IMR-90 (cell line): ENCODE data around the gene PRKAG1. TPM values are rescaled to one million over a fixed set of nuclear protein-coding genes. Genes with fewer than 3 reads are reported as not detected.

ENCODE experiments used
- ATAC-seq: fragments of 200-7000 bp; cut with Tn5 transposase; 2 replicates; pipeline ENCODE4 v1.9.1; 2020; ENCODE audit warnings: low read depth, mild to moderate bottlenecking, moderate library complexity
- BruUV-seq: library from RNA; stranded (reverse); fragments of 400-500 nt; replicated peaks from 2 replicates; lab custom pipeline; 2021; lab: Mats Ljungman, UMichigan
- CTCF ChIA-PET: fragments of 300-600 bp; formaldehyde crosslinking; extraction: SDS; loops from one replicate; lab custom pipeline; 2021; ENCODE audit warnings: antibody characterized with exemption; lab: Yijun Ruan, JAX
- POLR2A ChIA-PET: fragments of 300-600 bp; sonication (Branson Sonifier 250); formaldehyde crosslinking; loops from one replicate; lab custom pipeline; 2022; ENCODE audit warnings: antibody characterized with exemption; ENCODE audit not compliant: unreplicated experiment; lab: Charles Lee
- DNase-seq: peaks from one replicate; pipeline ENCODE4 v3.0.0; 2013
- H2AFZ ChIP-seq: replicated peaks from 2 replicates; pipeline ENCODE3; 2013; ENCODE audit warnings: low read length, mild to moderate bottlenecking; ENCODE audit not compliant: poor library complexity
- H2AK5ac ChIP-seq: 2 replicates; pipeline ENCODE4 v1.6.1; 2013; ENCODE audit warnings: low read depth, low read length, inconsistent platforms
- H2AK9ac ChIP-seq: replicated peaks from 2 replicates; pipeline ENCODE3; 2013; ENCODE audit warnings: mild to moderate bottlenecking, low read depth, low read length, moderate library complexity; ENCODE audit not compliant: poor library complexity
- H2BK120ac ChIP-seq: 2 replicates; pipeline ENCODE4 v1.6.1; 2013; ENCODE audit warnings: low read depth, low read length, inconsistent platforms
- H2BK15ac ChIP-seq: 3 replicates; pipeline ENCODE4 v1.6.1; 2013; ENCODE audit warnings: low read depth, low read length, inconsistent platforms
- H2BK20ac ChIP-seq: 2 replicates; pipeline ENCODE4 v1.6.1; 2013; ENCODE audit warnings: low read depth, mild to moderate bottlenecking, inconsistent platforms, low read length, moderate library complexity
- H2BK5ac ChIP-seq: 2 replicates; pipeline ENCODE4 v1.6.1; 2013; ENCODE audit warnings: mild to moderate bottlenecking, low read depth, low read length, inconsistent platforms; ENCODE audit not compliant: poor library complexity, severe bottlenecking
- H3K14ac ChIP-seq: replicated peaks from 2 replicates; pipeline ENCODE4 v1.6.1; 2013; ENCODE audit warnings: low read depth, low read length, inconsistent platforms
- H3K18ac ChIP-seq: 2 replicates; pipeline ENCODE4 v1.6.1; 2013; ENCODE audit warnings: low read depth, low read length, control low read depth
- H3K23ac ChIP-seq: 2 replicates; pipeline ENCODE4 v1.6.1; 2013; ENCODE audit warnings: low read depth, low read length, inconsistent platforms
- H3K27ac ChIP-seq: 2 replicates; pipeline ENCODE4 v1.5.1; 2013; ENCODE audit warnings: mild to moderate bottlenecking, control low read depth, low read length; ENCODE audit not compliant: insufficient read depth
- H3K27me3 ChIP-seq: 2 replicates; pipeline ENCODE4 v1.6.1; 2013; ENCODE audit warnings: low read length; ENCODE audit not compliant: control insufficient read depth, insufficient read depth
- H3K36me3 ChIP-seq: 2 replicates; pipeline ENCODE4 v1.6.1; 2013; ENCODE audit warnings: low read length, mixed read lengths; ENCODE audit not compliant: control insufficient read depth, insufficient read depth
- H3K4ac ChIP-seq: 2 replicates; pipeline ENCODE4 v1.6.1; 2013; ENCODE audit warnings: low read depth, low read length, inconsistent platforms
- H3K4me1 ChIP-seq: 2 replicates; pipeline ENCODE4 v1.6.1; 2013; ENCODE audit warnings: low read length, mixed read lengths; ENCODE audit not compliant: control insufficient read depth, insufficient read depth
- H3K4me2 ChIP-seq: 2 replicates; pipeline ENCODE4 v1.6.1; 2013; ENCODE audit warnings: low read depth, mild to moderate bottlenecking, control low read depth, low read length, moderate library complexity
- H3K4me3 ChIP-seq: 2 replicates; pipeline ENCODE4 v1.5.1; 2013; ENCODE audit warnings: low read depth, mild to moderate bottlenecking, control low read depth, low read length, moderate library complexity; ENCODE audit not compliant: insufficient read depth
- H3K56ac ChIP-seq: 2 replicates; pipeline ENCODE4 v1.6.1; 2013; ENCODE audit warnings: low read length, inconsistent platforms; ENCODE audit not compliant: insufficient read depth; ENCODE audit errors: extremely low read depth
- H3K79me1 ChIP-seq, 2 experiments: 2 replicates each; pipeline ENCODE4 v1.6.1; 2013; ENCODE audit warnings: low read length in 2 of 2, inconsistent platforms in 1 of 2, low read depth in 1 of 2
- H3K9ac ChIP-seq: 2 replicates; pipeline ENCODE4 v1.6.1; 2013; ENCODE audit warnings: low read depth, low read length, control low read depth
- H3K9me1 ChIP-seq: 2 replicates; pipeline ENCODE4 v1.6.1; 2013; ENCODE audit warnings: low read length, inconsistent platforms; ENCODE audit not compliant: insufficient read depth
- H3K9me3 ChIP-seq: 2 replicates; pipeline ENCODE4 v1.6.1; 2013; ENCODE audit warnings: low read length; ENCODE audit not compliant: control insufficient read depth, insufficient read depth
- H4K20me1 ChIP-seq: 2 replicates; pipeline ENCODE4 v1.6.1; 2013; ENCODE audit warnings: low read length, inconsistent platforms; ENCODE audit not compliant: insufficient read depth
- H4K5ac ChIP-seq: 2 replicates; pipeline ENCODE4 v1.6.1; 2013; ENCODE audit warnings: mild to moderate bottlenecking, low read depth, low read length, control low read depth
- H4K8ac ChIP-seq, 2 experiments: 2 replicates each; pipeline ENCODE4 v1.6.1; 2013; ENCODE audit warnings: low read depth in 2 of 2, low read length in 2 of 2, control low read depth in 1 of 2, inconsistent platforms in 1 of 2
- H4K91ac ChIP-seq: 2 replicates; pipeline ENCODE4 v1.6.1; 2013; ENCODE audit warnings: low read depth, low read length, inconsistent platforms; ENCODE audit not compliant: insufficient read depth
- BHLHE40 ChIP-seq: fragments of 150-350 bp; IDR thresholded peaks from 2 replicates; pipeline ENCODE4 v1.6.1; 2016; ENCODE audit warnings: mild to moderate bottlenecking, low read depth, low read length
- CEBPB ChIP-seq: IDR thresholded peaks from 2 replicates; pipeline ENCODE4 v1.6.1; 2012; ENCODE audit warnings: low read depth, low read length, improper control_type of control experiment
- CHD1 ChIP-seq: IDR thresholded peaks from 2 replicates; pipeline ENCODE4 v1.6.1; 2012; ENCODE audit warnings: low read depth, low read length, improper control_type of control experiment
- CTCF ChIP-seq: conservative IDR thresholded peaks from 2 replicates; pipeline ENCODE4 v1.5.1; 2012; ENCODE audit warnings: mild to moderate bottlenecking, low read depth, low read length, improper control_type of control experiment
- ELK1 ChIP-seq: fragments of 150-350 bp; IDR thresholded peaks from 2 replicates; pipeline ENCODE4 v1.6.1; 2016; ENCODE audit warnings: low read depth, mild to moderate bottlenecking, low read length, moderate library complexity, borderline replicate concordance
- FOS ChIP-seq: fragments of 150-350 bp; IDR thresholded peaks from 2 replicates; pipeline ENCODE4 v1.6.1; 2016; ENCODE audit warnings: low read depth, low read length
- MAFK ChIP-seq: IDR thresholded peaks from 2 replicates; pipeline ENCODE4 v1.6.1; 2012; ENCODE audit warnings: low read depth, low read length, improper control_type of control experiment
- MAZ ChIP-seq: IDR thresholded peaks from 2 replicates; pipeline ENCODE4 v1.6.1; 2012; ENCODE audit warnings: low read depth, mild to moderate bottlenecking, low read length, improper control_type of control experiment, moderate library complexity, borderline replicate concordance
- MXI1 ChIP-seq: IDR thresholded peaks from 2 replicates; pipeline ENCODE4 v1.6.1; 2012; ENCODE audit warnings: low read depth, mild to moderate bottlenecking, low read length, moderate library complexity, borderline replicate concordance
- NFE2L2 ChIP-seq: fragments of 150-350 bp; IDR thresholded peaks from 2 replicates; pipeline ENCODE4 v1.6.1; 2016; ENCODE audit warnings: low read depth, mild to moderate bottlenecking, low read length
- POLR2A ChIP-seq: IDR thresholded peaks from 2 replicates; pipeline ENCODE4 v1.6.1; 2012; ENCODE audit warnings: mild to moderate bottlenecking, low read depth, low read length
- RAD21 ChIP-seq: IDR thresholded peaks from 2 replicates; pipeline ENCODE4 v1.6.1; 2012; ENCODE audit warnings: low read length, improper control_type of control experiment
- RCOR1 ChIP-seq: IDR thresholded peaks from 2 replicates; pipeline ENCODE4 v1.6.1; 2012; ENCODE audit warnings: mild to moderate bottlenecking, low read length, improper control_type of control experiment; ENCODE audit not compliant: insufficient replicate concordance
- RFX5 ChIP-seq: IDR thresholded peaks from 2 replicates; pipeline ENCODE4 v1.8.0; 2012; ENCODE audit warnings: low read depth, mild to moderate bottlenecking, low read length, moderate library complexity
- SMC3 ChIP-seq: fragments of 150-350 bp; IDR thresholded peaks from 2 replicates; pipeline ENCODE4 v1.6.1; 2016; ENCODE audit warnings: low read depth, mild to moderate bottlenecking, antibody characterized with exemption, low read length, moderate library complexity
- USF2 ChIP-seq: fragments of 150-350 bp; IDR thresholded peaks from 2 replicates; pipeline ENCODE4 v1.6.1; 2017; ENCODE audit warnings: mild to moderate bottlenecking, antibody characterized with exemption, low read length, low read depth
- WGBS, 2 experiments: methylation state at CpG; one replicate each; pipeline versions ENCODE4 v1.1.5 to v1.1.7; 2013; ENCODE audit warnings: missing lambda C conversion rate in 2 of 2; ENCODE audit not compliant: insufficient read length in 1 of 2; ENCODE audit errors: extremely low coverage in 2 of 2; 5-methylcytosine and 5-hydroxymethylcytosine counted together
- dilution Hi-C: fragments of 300-500 bp; cut with HindIII; formaldehyde crosslinking; loops from one replicate; pipeline ENCODE4 v1.14.3; 2018; ENCODE audit warnings: low sequenced_read_pairs; ENCODE audit not compliant: unreplicated experiment
- in situ Hi-C: fragments of 300-500 bp; cut with MboI; formaldehyde crosslinking; loops from 3 replicates; pipeline ENCODE4 v1.14.3; 2019; ENCODE audit warnings: low sequenced_read_pairs, inconsistent platforms, mixed read lengths
- intact Hi-C: fragments of 100-400 bp; cut with micrococcal nuclease; formaldehyde crosslinking; loops from 2 replicates; pipeline ENCODE4 v1.10.0; 2022
- polyA plus RNA-seq, 3 experiments: library from polyadenylated mRNA; depleted of rRNA; stranded (reverse); fragments of >200 nt; gene quantifications; 2 replicates each; pipeline ENCODE4 v1.2.3, GENCODE V29; 2012; ENCODE audit warnings: low replicate concordance in 1 of 3
- total RNA-seq: library from RNA; depleted of rRNA; stranded (reverse); fragments of >200 nt; gene quantifications from 2 replicates; pipeline ENCODE4 v1.2.3, GENCODE V29; 2012

The PRKAG1 gene
- total and polyA plus RNA-seq, 2 of the 4 experiments (the other 2 are of a cell fraction) = 81.1 to 106 TPM

GRCh38 chr12:49036029-49036428, 17.5 kb upstream of the PRKAG1 start:
- no peaks in the 10 kb centered on the region for H3K9me1 ChIP-seq
- peaks cover 88% of the 10 kb centered on the region for H3K36me3 ChIP-seq
- H3K27me3 ChIP-seq = no peaks in the 10 kb centered on the region
- no peak overlapping the region for H4K5ac ChIP-seq
- POLR2A ChIA-PET = no interaction called here
- no peak overlapping the region for H3K56ac ChIP-seq
- dilution Hi-C loops = no loop called here
- H3K79me1 ChIP-seq = peaks cover 29 to 43% of the 10 kb centered on the region in 2 experiments
- intact Hi-C loops = no loop called here
- no TSS peak for BruUV-seq
- no peaks in the 10 kb centered on the region for H3K9me3 ChIP-seq
- no peaks in the 10 kb centered on the region for H3K4me1 ChIP-seq
- H4K8ac ChIP-seq = no peak overlapping the region
- no peak for ATAC-seq
- no peak overlapping the region for H3K4me3 ChIP-seq
- H3K14ac ChIP-seq = no peak overlapping the region
- H2BK15ac ChIP-seq = no peak overlapping the region
- no peak overlapping the region for H3K9ac ChIP-seq
- H2BK5ac ChIP-seq = no peak overlapping the region
- TF ChIP-seq ELK1 = no peak
- TF ChIP-seq MAZ = no peak
- TF ChIP-seq FOS = no peak
- TF ChIP-seq RFX5 = no peak
- TF ChIP-seq CHD1 = no peak
- TF ChIP-seq RAD21 = no peak
- TF ChIP-seq CTCF = no peak
- TF ChIP-seq BHLHE40 = no peak
- no peak for TF ChIP-seq RCOR1
- TF ChIP-seq MAFK = no peak
- TF ChIP-seq USF2 = no peak
- TF ChIP-seq NFE2L2 = no peak
- TF ChIP-seq SMC3 = no peak
- no peak for TF ChIP-seq MXI1
- no peak for TF ChIP-seq CEBPB
- no peak for TF ChIP-seq POLR2A
- peaks cover 19% of the 10 kb centered on the region for H4K20me1 ChIP-seq
- no peak overlapping the region for H2AK5ac ChIP-seq
- H2BK120ac ChIP-seq = no peak overlapping the region
- CTCF ChIA-PET = interaction anchor here (0.5 kb wide), 1 partner anchor 274 kb away, joined by 5 read pairs; no protein-coding TSS in a partner anchor
- WGBS, 2 experiments = 100% methylated on average over 1 of the region's 4 CpGs; no CpG with 5 or more reads in 1 of the 2 experiments
- in situ Hi-C loops = no loop called here
- H2AK9ac ChIP-seq = no peak overlapping the region
- H3K27ac ChIP-seq = no peak overlapping the region
- DNase-seq = no peak
- no peak overlapping the region for H3K18ac ChIP-seq
- H3K4me2 ChIP-seq = no peak overlapping the region
- H3K23ac ChIP-seq = no peak overlapping the region
- H4K91ac ChIP-seq = no peak overlapping the region
- H3K4ac ChIP-seq = no peak overlapping the region
- H2BK20ac ChIP-seq = no peak overlapping the region
- H2AFZ ChIP-seq = no peak overlapping the region
